ENCODE measurements around the gene IL11. TPM values are rescaled to one million over a fixed set of nuclear protein-coding genes. Genes with fewer than 3 reads are reported as not detected.

The IL11 gene
- total RNA-seq, 1 experiment from 2014 or later: 3.9 TPM

GRCh38 chr19:55368701-55369563, 1.3 kb downstream of the IL11 start:
- Histone ChIP-seq H4K91ac (ENCODE audit: insufficient read length, low read depth, low read length) (no peak overlapping the region), H2AK5ac (ENCODE audit: insufficient read length, low read length) (no peak overlapping the region), H3K4ac (ENCODE audit: low read depth, low read length) (no peak overlapping the region), H2BK20ac (ENCODE audit: low read depth, low read length, poor library complexity, severe bottlenecking) (no peak overlapping the region), H3K56ac (ENCODE audit: insufficient read length, low read depth, low read length) (no peak overlapping the region), H2BK120ac (ENCODE audit: low read depth, low read length, poor library complexity, severe bottlenecking) (no peak overlapping the region), H3T11ph (ENCODE audit: low read length) (no peak overlapping the region), H4K5ac (ENCODE audit: insufficient read length, low read depth, low read length) (no peak overlapping the region), H3K18ac (ENCODE audit: insufficient read length, low read depth, low read length) (peak overlapping the region; percentile 41), H3K23ac (ENCODE audit: insufficient read length, low read depth, low read length) (no peak overlapping the region), H2BK12ac (ENCODE audit: insufficient read length, low read depth, low read length) (no peak overlapping the region), H4K8ac (replicated peaks; ENCODE audit: insufficient read length, low read depth, low read length) (no peak overlapping the region), H3K4me2 (ENCODE audit: insufficient read depth, insufficient read length, low read length) (peak overlapping the region; percentile 16), H3K27ac (ENCODE audit: insufficient read length, low read depth, low read length) (no peak overlapping the region), H3K9ac (ENCODE audit: extremely low read depth, insufficient read length, low read length) (no peak overlapping the region), H3K27me3 (ENCODE audit: insufficient read depth, low read length) (peaks cover 5% of the 10 kb centered on the region), H2BK5ac (ENCODE audit: insufficient read length, low read length) (no peak overlapping the region), H4K20me1 (ENCODE audit: control insufficient read depth, insufficient read depth, insufficient read length) (no peaks in the 10 kb centered on the region), H2BK15ac (ENCODE audit: low read depth, low read length) (no peak overlapping the region), H3K79me1 (ENCODE audit: insufficient read depth, low read depth, low read length, poor library complexity, severe bottlenecking) (no peaks in the 10 kb centered on the region), H3K23me2 (ENCODE audit: insufficient read length, low read depth, low read length, poor library complexity, severe bottlenecking) (peaks cover 10% of the 10 kb centered on the region), H2AFZ (ENCODE audit: low read length) (no peak overlapping the region), H3K79me2 (ENCODE audit: insufficient read depth, low read length) (no peaks in the 10 kb centered on the region), H3K9me3 (ENCODE audit: control insufficient read depth, low read depth, low read length) (no peaks in the 10 kb centered on the region), H3K4me1 (ENCODE audit: insufficient read depth, low read length) (no peaks in the 10 kb centered on the region), H3K14ac (ENCODE audit: insufficient read depth, low read length) (no peak overlapping the region; the same call in 1 of the 2 replicates)
- Mint-ChIP-seq H3K27me3 (ENCODE audit: low read depth) (peaks cover 78% of the 10 kb centered on the region), H3K27ac (no peak overlapping the region), H3K4me1 (peaks cover 27 to 38% of the 10 kb centered on the region in 2 experiments), H3K9me3 (peaks cover 0 to 5% of the 10 kb centered on the region in 2 experiments; a peak in 2 of 5 replicates), H3K36me3 (ENCODE audit: insufficient read depth in 1 of 3, low read depth in 3 of 3) (peaks cover 0 to 6% (median 0%) of the 10 kb centered on the region in 3 experiments; a peak in 1 of 7 replicates), H3K4me3 (peak overlapping the region; percentile 46 to 70; a peak in 4 of 5 replicates)
- DNase-seq: peak; percentile 53
- TF ChIP-seq CTCF (conservative IDR thresholded peaks at IDR 0.05): no peak
- WGBS (ENCODE audit: extremely low coverage, insufficient read length, low lambda C conversion rate): no CpG with 5 or more reads among the region's 54 CpGs

All from H9 (cell line).